CD14-positive monocyte (primary cell): Measurements from ENCODE around the gene CDS2. TPM values are rescaled to one million over a fixed set of nuclear protein-coding genes. Genes with fewer than 3 reads are reported as not detected.
A peak's percentile ranks its signal among the peaks of the same experiment; 100 is the strongest.

Experiments used
- DNase-seq, 3 donors: peaks; one replicate each; pipeline ENCODE4 v3.0.0-alpha.2; 2011 to 2022
- H2AFZ ChIP-seq: 2 replicates; pipeline ENCODE4 v1.6.0; 2012; ENCODE audit warnings: mild to moderate bottlenecking, low read depth, low read length, inconsistent platforms; ENCODE audit not compliant: insufficient read depth, poor library complexity, severe bottlenecking
- H3K27ac ChIP-seq, 2 donors: 1 replicate in 1 of 2; 2 replicates in 1 of 2; pipeline ENCODE4 v1.5.1; 2012 to 2013; ENCODE audit warnings: low read length in 2 of 2, control low read depth in 1 of 2, inconsistent platforms in 1 of 2, low read depth in 1 of 2, mild to moderate bottlenecking in 1 of 2
- H3K27me3 ChIP-seq, 2 donors: one replicate each; pipeline versions ENCODE4 v1.6.0 to v1.6.1; 2011 to 2013; ENCODE audit warnings: low read length in 2 of 2; ENCODE audit not compliant: control insufficient read depth in 2 of 2, insufficient read depth in 2 of 2
- H3K36me3 ChIP-seq, 2 donors: replicated peaks in 1 of 2; 1 replicate in 1 of 2; 2 replicates in 1 of 2; pipeline versions ENCODE4 v1.5.1 to v1.6.1; 2012 to 2013; ENCODE audit warnings: low read length in 2 of 2, control low read depth in 1 of 2, inconsistent platforms in 1 of 2, mild to moderate bottlenecking in 1 of 2; ENCODE audit not compliant: insufficient read depth in 2 of 2, control insufficient read depth in 1 of 2
- H3K4me1 ChIP-seq, 2 donors: 1 replicate in 1 of 2; 2 replicates in 1 of 2; pipeline versions ENCODE4 v1.5.1 to v1.6.1; 2012 to 2013; ENCODE audit warnings: low read length in 2 of 2, control low read depth in 1 of 2, inconsistent platforms in 1 of 2, mild to moderate bottlenecking in 1 of 2, moderate library complexity in 1 of 2; ENCODE audit not compliant: insufficient read depth in 2 of 2, control insufficient read depth in 1 of 2
- H3K4me2 ChIP-seq: replicated peaks from 2 replicates; pipeline ENCODE3; 2012; ENCODE audit warnings: low read length, moderate library complexity, mild to moderate bottlenecking; ENCODE audit not compliant: poor library complexity, severe bottlenecking; ENCODE audit errors: extremely low read depth
- H3K4me3 ChIP-seq, 3 experiments: fragments of 200-600 bp in 1 of 3; sonication (generic) in 1 of 3; replicated peaks in 1 of 3; 1 replicate in 2 of 3; 2 replicates in 1 of 3; pipeline ENCODE4 v1.5.1; 2011 to 2013; ENCODE audit warnings: low read length in 3 of 3, mild to moderate bottlenecking in 3 of 3, control low read depth in 2 of 3, low read depth in 2 of 3, inconsistent platforms in 1 of 3, moderate library complexity in 1 of 3
- H3K79me2 ChIP-seq: 2 replicates; pipeline ENCODE4 v1.6.0; 2012; ENCODE audit warnings: mild to moderate bottlenecking, control low read depth, inconsistent platforms, low read length, moderate library complexity; ENCODE audit not compliant: insufficient read depth
- H3K9ac ChIP-seq: 2 replicates; pipeline ENCODE4 v1.6.0; 2017; ENCODE audit warnings: low read length, mild to moderate bottlenecking; ENCODE audit not compliant: insufficient read depth, poor library complexity, severe bottlenecking
- H3K9me3 ChIP-seq, 2 donors: replicated peaks in 1 of 2; 1 replicate in 1 of 2; 2 replicates in 1 of 2; pipeline versions ENCODE4 v1.5.1 to v1.6.1; 2012 to 2013; ENCODE audit warnings: low read length in 2 of 2, control low read depth in 1 of 2; ENCODE audit not compliant: control insufficient read depth in 1 of 2, insufficient read depth in 1 of 2
- H4K20me1 ChIP-seq: 2 replicates; pipeline ENCODE4 v1.6.0; 2012; ENCODE audit warnings: mild to moderate bottlenecking, low read length, control low read depth, moderate library complexity; ENCODE audit not compliant: insufficient read depth
- H3K27ac Mint-ChIP-seq, 7 donors: one replicate each; pipeline ENCODE4 v1.8.0; 2020; ENCODE audit warnings: mild to moderate bottlenecking in 7 of 7, mixed read lengths in 7 of 7, moderate library complexity in 6 of 7, inconsistent platforms in 2 of 7
- H3K27me3 Mint-ChIP-seq, 3 donors: one replicate each; pipeline ENCODE4 v1.8.0; 2021 to 2022; ENCODE audit warnings: low read depth in 3 of 3, mild to moderate bottlenecking in 3 of 3, mixed read lengths in 3 of 3, moderate library complexity in 3 of 3, inconsistent platforms in 1 of 3
- H3K36me3 Mint-ChIP-seq, 2 donors: one replicate each; pipeline ENCODE4 v1.8.0; 2020; ENCODE audit warnings: mixed read lengths in 2 of 2, inconsistent platforms in 1 of 2, mild to moderate bottlenecking in 1 of 2
- H3K4me1 Mint-ChIP-seq: one replicate; pipeline ENCODE4 v1.8.0; 2020; ENCODE audit warnings: mild to moderate bottlenecking, mixed read lengths
- H3K4me3 Mint-ChIP-seq, 2 donors: one replicate each; pipeline ENCODE4 v1.8.0; 2020; ENCODE audit warnings: mild to moderate bottlenecking in 2 of 2, mixed read lengths in 2 of 2, moderate library complexity in 1 of 2
- H3K9me3 Mint-ChIP-seq, 7 donors: one replicate each; pipeline ENCODE4 v1.8.0; 2020 to 2022; ENCODE audit warnings: mixed read lengths in 7 of 7, mild to moderate bottlenecking in 6 of 7, moderate library complexity in 6 of 7, inconsistent platforms in 2 of 7
- WGBS: methylation state at CpG from one replicate; pipeline ENCODE4 v1.1.5; 2013; ENCODE audit warnings: missing lambda C conversion rate; ENCODE audit not compliant: insufficient coverage; 5-methylcytosine and 5-hydroxymethylcytosine counted together
- intact Hi-C, 2 donors: fragments of 100-400 bp; cut with micrococcal nuclease; formaldehyde crosslinking; loops; one replicate each; pipeline versions ENCODE4 v1.15.0 to v1.15.1; 2023
- polyA plus RNA-seq, 3 donors: library from polyadenylated mRNA; depleted of rRNA in 1 of 3; unstranded in 2 of 3; stranded (reverse) in 1 of 3; fragments of 300-500 nt in 2 of 3; fragments of >200 nt in 1 of 3; fragmentation: Illumina TruSeq in 2 of 3; gene quantifications; 1 replicate in 2 of 3; 2 replicates in 1 of 3; pipeline ENCODE4 v1.2.3, GENCODE V29; 2012 to 2021
- TF ChIP-seq, protein P1 (sequence below): fragments of 200-600 bp; IDR thresholded peaks from one replicate; pipeline ENCODE4 v1.8.0; 2022; ENCODE audit warnings: antibody characterized with exemption, mild to moderate bottlenecking

CDS2 gene
- polyA plus RNA-seq, 3 donors = 28.6 to 62.6 (median 54.4) TPM

DNA sequence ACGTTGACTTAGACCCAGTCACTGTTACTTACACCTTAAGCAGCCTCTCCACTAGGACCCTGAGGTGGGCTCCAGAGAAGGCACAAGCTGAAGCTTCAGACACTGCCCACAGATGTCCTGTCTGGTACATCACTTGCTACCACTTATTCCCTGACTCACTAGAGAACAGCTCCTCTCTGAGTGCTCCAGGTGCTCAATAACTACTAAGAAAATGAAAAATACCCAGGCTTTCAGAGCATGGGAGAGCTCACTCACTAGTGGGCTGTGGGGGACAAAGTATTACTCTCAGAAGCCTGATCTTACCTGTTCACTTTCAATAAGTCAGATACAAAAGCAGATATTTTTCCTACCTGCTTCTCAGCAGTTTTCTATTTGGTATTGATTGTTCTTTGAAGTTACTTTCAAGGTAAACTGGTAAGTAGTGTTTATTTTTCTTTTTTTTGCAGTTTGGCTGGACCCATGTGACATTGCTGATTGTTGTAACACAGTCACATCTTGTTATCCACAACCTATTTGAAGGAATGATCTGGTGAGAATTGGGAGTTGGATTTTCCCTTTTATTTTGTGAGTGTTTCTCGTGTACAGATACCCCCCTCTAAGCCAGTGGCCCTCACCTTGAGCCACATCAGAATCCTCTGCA is 55.9 kb downstream of the CDS2 start:
- peaks cover 18% of the 10 kb centered on the region for H4K20me1 ChIP-seq
- Mint-ChIP-seq H3K9me3 (no peaks in the 10 kb centered on the region), H3K4me3 (no peak overlapping the region), H3K27ac (peak overlapping the region in 1 of 7 donors; percentile 50), H3K27me3 (peaks cover 0 to 3% (median 0%) of the 10 kb centered on the region in 3 donors), H3K4me1 (no peaks in the 10 kb centered on the region), H3K36me3 (peaks cover 84 to 90% of the 10 kb centered on the region in 2 donors)
- no peaks in the 10 kb centered on the region for H3K9me3 ChIP-seq
- WGBS = 100% methylated on average over 1 of the region's 2 CpGs
- H3K27ac ChIP-seq = no peak overlapping the region
- H3K4me1 ChIP-seq = peaks cover 5 to 7% of the 10 kb centered on the region in 2 donors
- no peaks in the 10 kb centered on the region for H3K27me3 ChIP-seq
- no peak overlapping the region for H3K9ac ChIP-seq
- no peak overlapping the region for H2AFZ ChIP-seq
- TF ChIP-seq, protein P1, sequence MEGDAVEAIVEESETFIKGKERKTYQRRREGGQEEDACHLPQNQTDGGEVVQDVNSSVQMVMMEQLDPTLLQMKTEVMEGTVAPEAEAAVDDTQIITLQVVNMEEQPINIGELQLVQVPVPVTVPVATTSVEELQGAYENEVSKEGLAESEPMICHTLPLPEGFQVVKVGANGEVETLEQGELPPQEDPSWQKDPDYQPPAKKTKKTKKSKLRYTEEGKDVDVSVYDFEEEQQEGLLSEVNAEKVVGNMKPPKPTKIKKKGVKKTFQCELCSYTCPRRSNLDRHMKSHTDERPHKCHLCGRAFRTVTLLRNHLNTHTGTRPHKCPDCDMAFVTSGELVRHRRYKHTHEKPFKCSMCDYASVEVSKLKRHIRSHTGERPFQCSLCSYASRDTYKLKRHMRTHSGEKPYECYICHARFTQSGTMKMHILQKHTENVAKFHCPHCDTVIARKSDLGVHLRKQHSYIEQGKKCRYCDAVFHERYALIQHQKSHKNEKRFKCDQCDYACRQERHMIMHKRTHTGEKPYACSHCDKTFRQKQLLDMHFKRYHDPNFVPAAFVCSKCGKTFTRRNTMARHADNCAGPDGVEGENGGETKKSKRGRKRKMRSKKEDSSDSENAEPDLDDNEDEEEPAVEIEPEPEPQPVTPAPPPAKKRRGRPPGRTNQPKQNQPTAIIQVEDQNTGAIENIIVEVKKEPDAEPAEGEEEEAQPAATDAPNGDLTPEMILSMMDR = no peak
- DNase-seq = no peak
- intact Hi-C loops = no loop called here
- H3K36me3 ChIP-seq = peaks cover 78 to 100% of the 10 kb centered on the region in 2 donors
- no peaks in the 10 kb centered on the region for H3K79me2 ChIP-seq
- no peak overlapping the region for H3K4me3 ChIP-seq
- no peak overlapping the region for H3K4me2 ChIP-seq

DNA sequence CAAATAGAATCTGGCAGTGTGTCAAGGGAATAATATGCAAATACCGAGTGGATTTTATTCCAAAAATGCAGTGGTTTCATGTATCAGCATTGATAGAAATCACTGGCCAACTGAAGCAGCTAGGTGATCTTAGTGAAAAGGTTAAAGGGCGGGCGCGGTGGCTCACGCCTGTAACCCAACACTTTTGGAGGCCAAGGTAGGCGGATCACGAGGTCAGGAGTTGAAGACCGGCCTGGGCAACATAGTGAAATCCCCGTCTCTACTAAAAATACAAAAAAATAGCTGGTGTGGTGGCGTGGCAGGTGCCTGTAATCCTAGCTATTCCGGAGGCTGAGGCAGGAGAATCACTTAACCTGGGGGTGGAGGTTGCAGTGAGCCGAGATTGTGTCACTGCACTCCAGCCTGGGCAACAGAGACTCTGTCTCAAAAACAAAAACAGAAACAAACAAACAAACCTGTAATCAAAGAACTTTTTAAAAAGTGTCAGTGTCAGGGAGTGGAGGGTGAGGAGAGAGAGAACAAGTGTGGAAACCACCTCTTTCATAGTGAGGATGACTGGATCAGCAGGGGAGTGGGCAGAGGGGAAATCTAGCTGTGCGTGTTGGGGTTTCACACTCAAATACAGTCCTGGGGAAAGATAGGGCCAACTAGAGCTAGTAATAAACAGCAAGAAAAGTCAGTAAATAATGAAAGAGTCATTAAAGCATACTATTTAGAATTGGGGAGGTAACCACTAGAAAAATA is 57.1 kb downstream of the CDS2 start:
- no peak for DNase-seq
- H3K27ac Mint-ChIP-seq = peak overlapping the region in 3 of 7 donors; percentile 14 to 47 (median 25)
- H3K27ac ChIP-seq = no peak overlapping the region
- no peak overlapping the region for H3K9ac ChIP-seq
- no peaks in the 10 kb centered on the region for H3K4me1 Mint-ChIP-seq
- H3K79me2 ChIP-seq = no peaks in the 10 kb centered on the region
- H3K4me2 ChIP-seq = no peak overlapping the region
- no peaks in the 10 kb centered on the region for H3K27me3 ChIP-seq
- no peak overlapping the region for H3K4me3 Mint-ChIP-seq
- H3K36me3 ChIP-seq = peaks cover 80 to 100% of the 10 kb centered on the region in 2 donors
- WGBS = 96% methylated on average over 4 of the region's 13 CpGs
- intact Hi-C loops = no loop called here
- H3K36me3 Mint-ChIP-seq = peaks cover 82 to 90% of the 10 kb centered on the region in 2 donors
- no peak overlapping the region for H3K4me3 ChIP-seq
- H3K9me3 Mint-ChIP-seq = no peaks in the 10 kb centered on the region
- H3K9me3 ChIP-seq = no peaks in the 10 kb centered on the region
- H3K27me3 Mint-ChIP-seq = peaks cover 0 to 3% (median 0%) of the 10 kb centered on the region in 3 donors
- H3K4me1 ChIP-seq = peaks cover 5 to 7% of the 10 kb centered on the region in 2 donors
- peaks cover 12% of the 10 kb centered on the region for H4K20me1 ChIP-seq
- TF ChIP-seq, protein P1 = no peak
- H2AFZ ChIP-seq = no peak overlapping the region
